HEK293T (cell line): ENCODE measurements around the gene ABI3.
"Not testable (repeated sequence)": the region's sequence is repeated elsewhere in the genome, so short reads cannot be mapped to it uniquely, and the experiment has no call there.

Source experiments
- CTCF ChIA-PET: fragments of 350-600 bp; formaldehyde crosslinking; extraction: SDS; loops from one replicate; lab custom pipeline; 2021; ENCODE audit warnings: antibody characterized with exemption, inconsistent platforms; lab: Yijun Ruan, JAX
- POLR2A ChIA-PET: fragments of 350-600 bp; formaldehyde crosslinking; extraction: SDS; loops from one replicate; lab custom pipeline; 2020; ENCODE audit warnings: antibody characterized with exemption, inconsistent platforms; lab: Yijun Ruan, JAX
- DNase-seq: peaks from one replicate; pipeline ENCODE4 v3.0.0; 2012; ENCODE audit warnings: mixed read lengths; ENCODE audit errors: extremely low spot score
- ARNT ChIP-seq: fragments of 450-650 bp; IDR thresholded peaks from 2 replicates; pipeline ENCODE4 v1.6.1; 2017; ENCODE audit warnings: mild to moderate bottlenecking
- BHLHE40 ChIP-seq: fragments of 450-650 bp; IDR thresholded peaks from 2 replicates; pipeline ENCODE4 v1.6.1; 2016; ENCODE audit warnings: mild to moderate bottlenecking, moderate library complexity, borderline replicate concordance
- CTBP1 ChIP-seq: fragments of 450-650 bp; IDR thresholded peaks from 2 replicates; pipeline ENCODE4 v1.6.1; 2016; ENCODE audit warnings: borderline replicate concordance
- ELF4 ChIP-seq: fragments of 450-650 bp; IDR thresholded peaks from 2 replicates; pipeline ENCODE4 v1.6.1; 2017; ENCODE audit warnings: antibody characterized with exemption
- FOXA1 ChIP-seq: fragments of 450-650 bp; IDR thresholded peaks from 2 replicates; pipeline ENCODE4 v1.6.1; 2016; ENCODE audit warnings: mild to moderate bottlenecking
- FOXK2 ChIP-seq: fragments of 450-650 bp; IDR thresholded peaks from 2 replicates; pipeline ENCODE4 v1.6.1; 2016; ENCODE audit warnings: mild to moderate bottlenecking
- FOXM1 ChIP-seq: fragments of 450-650 bp; IDR thresholded peaks from 2 replicates; pipeline ENCODE4 v1.6.1; 2017; ENCODE audit warnings: mild to moderate bottlenecking, borderline replicate concordance
- HDGF ChIP-seq: fragments of 450-650 bp; IDR thresholded peaks from 2 replicates; pipeline ENCODE4 v1.6.1; 2017; ENCODE audit warnings: antibody characterized with exemption, borderline replicate concordance
- L3MBTL2 ChIP-seq: fragments of 450-650 bp; conservative IDR thresholded peaks from 2 replicates; pipeline ENCODE4 v1.6.1; 2016; ENCODE audit warnings: mild to moderate bottlenecking
- LEF1 ChIP-seq: fragments of 450-650 bp; IDR thresholded peaks from 2 replicates; pipeline ENCODE4 v1.6.1; 2017; ENCODE audit warnings: mild to moderate bottlenecking, borderline replicate concordance
- NFRKB ChIP-seq: fragments of 450-650 bp; IDR thresholded peaks from 2 replicates; pipeline ENCODE4 v1.6.1; 2016; ENCODE audit warnings: mild to moderate bottlenecking, moderate library complexity
- SP1 ChIP-seq: fragments of 450-650 bp; IDR thresholded peaks from 2 replicates; pipeline ENCODE4 v1.6.1; 2017
- SUZ12 ChIP-seq: fragments of 450-650 bp; IDR thresholded peaks from 2 replicates; pipeline ENCODE4 v1.6.1; 2016; ENCODE audit warnings: mild to moderate bottlenecking
- TARDBP ChIP-seq: fragments of 450-650 bp; IDR thresholded peaks from 2 replicates; pipeline ENCODE4 v1.6.1; 2016
- ZNF384 ChIP-seq: fragments of 450-650 bp; IDR thresholded peaks from 2 replicates; pipeline ENCODE4 v1.6.1; 2016
- TF ChIP-seq, protein P1 (sequence below): fragments of 450-650 bp; IDR thresholded peaks from 2 replicates; pipeline ENCODE4 v1.6.1; 2016

ABI3 gene

DNA sequence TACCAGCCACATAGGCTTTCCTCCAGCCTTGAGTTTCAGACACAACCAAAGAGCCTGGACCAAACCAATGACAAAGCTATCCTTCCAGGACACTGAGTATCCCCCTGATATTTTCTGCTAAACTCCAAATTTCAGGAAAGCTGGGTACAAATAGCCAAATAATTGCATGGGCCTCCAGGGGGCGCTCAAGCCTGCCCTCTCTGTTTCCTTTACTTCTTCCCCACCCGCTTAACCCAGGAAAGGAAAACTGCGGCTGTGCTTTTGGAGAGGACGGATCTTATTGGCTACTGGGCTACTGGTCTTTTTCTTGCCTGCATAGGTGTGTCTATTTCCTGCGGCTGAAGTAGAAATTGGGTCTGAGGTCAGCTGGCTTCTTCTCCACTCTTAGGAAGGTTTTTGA lies 30.2 kb upstream of the ABI3 start:
- CTCF ChIA-PET, result interaction anchor here (0.6 to 1.3 kb wide), 6 partner anchors 12 to 77 kb away, joined by 3 to 8 read pairs (median 4); no protein-coding TSS in a partner anchor
- TF ChIP-seq ELF4, result no peak
- peak; percentile 69; the same call in 1 of the 2 replicates for TF ChIP-seq ZNF384
- POLR2A ChIA-PET, result interaction anchor here (2.2 to 3.6 kb wide), 2 partner anchors 10 to 12 kb away, joined by 5 to 22 read pairs; no protein-coding TSS in a partner anchor
- DNase-seq, result peak; percentile 79

DNA sequence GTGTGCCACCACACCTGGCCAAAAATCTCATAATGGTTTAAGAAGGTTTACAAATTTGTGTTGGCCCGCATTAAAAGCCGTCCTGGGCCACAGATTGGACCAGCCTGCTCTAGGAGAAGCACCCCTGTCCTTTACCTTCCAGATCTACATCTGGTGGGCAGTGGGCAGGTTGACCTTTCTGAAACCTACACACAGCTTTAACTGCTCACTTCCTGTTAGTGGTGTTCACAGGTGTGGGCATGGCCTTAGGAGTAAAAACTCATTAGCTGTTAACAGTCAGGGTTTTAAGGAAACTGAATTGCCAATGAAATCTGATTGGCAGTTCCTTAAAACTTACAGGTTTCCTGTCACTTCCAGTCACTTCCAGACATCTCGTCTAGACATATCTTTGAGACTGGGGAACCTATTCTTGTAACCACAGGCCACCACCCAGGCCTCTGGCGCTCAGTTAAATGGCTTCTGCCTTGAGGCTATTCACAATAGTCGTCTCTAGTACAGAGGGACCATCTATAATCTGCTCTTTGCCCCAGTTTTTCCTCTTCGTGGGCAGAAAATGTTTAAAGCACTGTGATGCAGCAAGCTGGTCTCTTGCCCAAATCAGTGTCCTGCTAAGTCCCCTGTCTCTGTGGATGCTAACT lies 29.4 kb upstream of the ABI3 start:
- TF ChIP-seq ELF4 (no peak), FOXA1 (no peak), TARDBP (no peak)
- TF ChIP-seq, protein P1, sequence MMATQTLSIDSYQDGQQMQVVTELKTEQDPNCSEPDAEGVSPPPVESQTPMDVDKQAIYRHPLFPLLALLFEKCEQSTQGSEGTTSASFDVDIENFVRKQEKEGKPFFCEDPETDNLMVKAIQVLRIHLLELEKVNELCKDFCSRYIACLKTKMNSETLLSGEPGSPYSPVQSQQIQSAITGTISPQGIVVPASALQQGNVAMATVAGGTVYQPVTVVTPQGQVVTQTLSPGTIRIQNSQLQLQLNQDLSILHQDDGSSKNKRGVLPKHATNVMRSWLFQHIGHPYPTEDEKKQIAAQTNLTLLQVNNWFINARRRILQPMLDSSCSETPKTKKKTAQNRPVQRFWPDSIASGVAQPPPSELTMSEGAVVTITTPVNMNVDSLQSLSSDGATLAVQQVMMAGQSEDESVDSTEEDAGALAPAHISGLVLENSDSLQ, result no peak
- ChIA-PET POLR2A (interaction anchor here (0.5 to 3.6 kb wide), 3 partner anchors 9 to 322 kb away, joined by 3 to 22 read pairs (median 5); no protein-coding TSS in a partner anchor), CTCF (interaction anchor here (0.7 to 1.3 kb wide), 3 partner anchors 11 to 119 kb away, joined by 3 to 5 read pairs (median 4); no protein-coding TSS in a partner anchor)
- DNase-seq, result no peak

DNA sequence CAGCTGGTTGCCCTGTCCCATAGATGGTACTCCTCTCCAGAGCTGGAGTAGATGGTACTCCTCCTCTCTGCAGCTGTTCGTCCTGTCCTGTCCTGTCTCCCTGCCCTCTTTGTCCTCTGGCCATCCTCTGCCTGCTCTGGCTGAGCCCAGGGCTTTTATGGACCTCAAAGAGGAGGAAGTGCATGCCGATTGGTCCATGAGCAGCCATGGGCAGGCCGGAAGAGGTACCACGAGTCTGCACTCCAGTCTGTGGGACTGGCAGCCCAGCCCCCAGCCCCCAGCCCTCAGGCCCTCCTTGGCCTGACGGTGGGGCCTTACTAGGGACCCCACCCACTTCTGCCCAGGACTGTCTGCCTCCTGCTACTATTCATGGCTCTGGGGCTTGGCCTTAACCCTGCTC lies 27.2 kb upstream of the ABI3 start:
- ChIA-PET CTCF (interaction anchor here (0.5 kb wide), 1 partner anchor 444 kb away, joined by 3 read pairs; no protein-coding TSS in a partner anchor), POLR2A (interaction anchor here (3.6 kb wide), 1 partner anchor 9 kb away, joined by 22 read pairs; no protein-coding TSS in a partner anchor)
- DNase-seq, result no peak
- TF ChIP-seq NFRKB (no peak), ARNT (no peak), HDGF (no peak), FOXA1 (no peak)

DNA sequence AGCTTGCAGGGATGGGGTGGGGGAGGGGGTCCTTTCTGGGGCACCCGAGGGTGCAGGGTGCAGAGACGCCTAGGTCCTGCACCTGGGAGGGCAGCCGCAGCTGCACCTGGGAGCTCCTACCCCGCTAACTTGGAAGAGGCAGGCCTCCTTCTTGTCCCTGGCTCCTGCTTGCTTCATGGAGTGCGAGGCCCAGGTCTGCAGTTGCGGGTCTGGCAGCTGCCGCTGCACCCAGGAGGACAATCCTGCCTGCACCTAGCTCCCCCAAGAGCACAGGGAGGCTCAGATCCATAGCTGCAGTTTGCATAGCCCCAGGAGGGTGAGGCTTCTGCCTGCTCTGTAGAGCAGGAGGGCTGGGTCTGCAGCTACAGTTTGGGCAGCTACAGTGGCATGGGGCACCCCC lies 26.7 kb upstream of the ABI3 start:
- no peak for DNase-seq
- ChIA-PET POLR2A (no interaction called here), CTCF (interaction anchor here (0.5 kb wide), 1 partner anchor 444 kb away, joined by 3 read pairs; no protein-coding TSS in a partner anchor)
- TF ChIP-seq BHLHE40 (no peak), CTBP1 (no peak), L3MBTL2 (no peak), TARDBP (no peak), FOXK2 (no peak), ARNT (no peak), FOXA1 (no peak), HDGF (no peak), ZNF384 (no peak), SUZ12 (no peak), ELF4 (no peak), LEF1 (no peak), FOXM1 (no peak)
- TF ChIP-seq, protein P1, result no peak

DNA sequence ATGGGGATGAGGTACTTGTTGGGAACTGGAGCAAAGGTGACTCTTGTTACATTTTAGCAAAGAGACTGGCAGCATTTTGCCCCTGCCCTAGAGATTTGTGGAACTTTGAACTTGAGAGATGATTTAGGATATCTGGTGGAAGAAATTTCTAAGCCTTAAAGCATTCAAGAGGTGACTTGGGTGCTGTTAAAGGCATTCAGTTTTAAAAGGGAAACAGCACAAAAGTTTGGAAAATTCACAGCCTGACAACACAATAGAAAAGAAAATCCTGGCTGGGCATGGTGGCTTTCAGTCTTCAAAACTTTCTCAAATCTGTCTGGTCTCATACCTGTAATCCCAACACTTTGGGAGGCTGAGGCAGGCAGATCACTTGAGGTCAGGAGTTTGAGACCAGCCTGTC lies 26.0 kb upstream of the ABI3 start:
- DNase-seq, CTCF ChIA-PET, POLR2A ChIA-PET: not testable (repeated sequence)

DNA sequence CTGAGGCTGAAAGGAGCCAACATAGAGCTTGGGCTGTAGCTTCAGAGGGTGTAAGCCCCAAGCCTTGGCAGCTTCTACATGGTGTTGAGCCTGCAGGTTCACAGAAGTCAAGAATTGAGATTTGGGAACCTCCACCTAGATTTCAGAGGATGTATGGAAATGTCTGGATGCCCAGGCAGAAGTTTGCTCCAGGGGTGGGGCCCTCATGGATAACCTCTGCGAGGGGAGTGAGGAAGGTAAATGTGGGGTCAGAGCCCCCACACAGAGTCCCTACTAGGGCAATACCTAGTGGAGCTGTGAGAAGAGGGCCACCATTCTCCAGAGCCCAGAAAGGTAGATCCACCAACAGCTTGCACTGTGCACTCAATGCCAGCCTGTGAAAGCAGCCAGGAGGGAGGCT lies 25.1 kb upstream of the ABI3 start:
- CTCF ChIA-PET, result interaction anchor here (0.6 kb wide), 1 partner anchor 197 kb away, joined by 5 read pairs; no protein-coding TSS in a partner anchor
- DNase-seq, POLR2A ChIA-PET: not testable (repeated sequence)

DNA sequence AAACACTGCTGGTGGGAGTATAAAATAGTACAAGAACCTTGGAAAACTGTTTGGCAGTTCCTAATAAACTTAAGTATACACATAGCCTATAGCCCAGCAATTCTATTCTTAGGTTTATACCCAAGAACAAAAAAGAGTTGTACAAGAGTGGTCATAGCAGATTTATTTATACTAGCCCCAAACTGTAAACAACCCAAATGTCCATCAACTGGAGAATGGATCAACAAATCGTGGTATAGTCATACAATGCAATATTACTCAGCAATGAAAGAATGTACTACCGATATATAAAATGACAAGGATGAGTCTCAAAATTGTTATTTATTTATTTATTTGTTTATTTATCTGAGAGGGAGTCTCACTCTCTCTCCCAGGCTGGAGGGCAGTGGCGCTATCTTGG lies 23.2 kb upstream of the ABI3 start:
- TF ChIP-seq LEF1, result no peak
- TF ChIP-seq FOXM1, result no peak
- no peak for TF ChIP-seq SP1
- TF ChIP-seq TARDBP, result no peak
- TF ChIP-seq ZNF384, result no peak
- TF ChIP-seq NFRKB, result no peak
- ChIA-PET POLR2A (no interaction called here), CTCF (no interaction called here)
- DNase-seq, result no peak

DNA sequence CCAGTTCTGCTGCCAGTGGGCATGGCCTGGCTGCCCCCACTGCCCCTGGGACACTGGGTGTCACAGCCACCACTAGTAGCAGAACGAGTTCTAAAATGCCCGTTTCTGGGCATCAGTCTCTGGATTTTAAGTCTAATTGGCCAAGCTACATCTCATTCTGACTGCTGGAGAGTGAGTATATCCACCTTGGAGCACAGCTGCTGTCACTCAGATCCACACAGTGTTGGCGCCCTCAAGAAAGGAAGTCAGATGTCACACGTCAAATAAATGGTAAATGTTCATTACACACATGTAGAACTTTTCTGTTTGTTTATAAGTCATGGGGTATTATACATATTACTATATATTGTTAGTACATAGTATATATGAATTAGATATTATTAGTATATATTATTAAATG lies 19.6 kb upstream of the ABI3 start:
- CTCF ChIA-PET, result no interaction called here
- TF ChIP-seq ZNF384 (no peak), LEF1 (no peak), BHLHE40 (no peak), HDGF (no peak), L3MBTL2 (no peak)
- TF ChIP-seq, protein P1, result peak; percentile 60
- no peak for DNase-seq
- POLR2A ChIA-PET, result interaction anchor here (0.9 to 1.3 kb wide), 2 partner anchors 10 to 299 kb away, joined by 3 to 5 read pairs; partner anchors contain the start of gene ATP5MC1
